ENCODE data around the gene LOX. TPM values are rescaled to one million over a fixed set of nuclear protein-coding genes. Genes with fewer than 3 reads are reported as not detected.

The LOX gene
- total and polyA plus RNA-seq, 9 of the 15 experiments (the other 6 are each of a cell fraction or from before 2014, with no cell fraction given) = 0.06 to 0.09 TPM; not detected in 7

- TF ChIP-seq SMAD1 (IDR thresholded peaks at IDR 0.05; ENCODE audit: low read depth, low read length, partially characterized antibody) = no peak
- TF ChIP-seq ZNF780A (CRISPR knock-in tag; IDR thresholded peaks at IDR 0.05) = no peak
- no peak for TF ChIP-seq FOXA1 (IDR thresholded peaks at IDR 0.05; ENCODE audit: borderline replicate concordance)
- no peak for TF ChIP-seq LCOR (CRISPR knock-in tag; IDR thresholded peaks at IDR 0.05)
- 0 out of 4 replicates have a peak, but pooled peaks of 1 of the 2 experiments have one; percentile 29 for TF ChIP-seq FOXK2 (conservative IDR thresholded peaks at IDR 0.05 in 1 of 2, IDR thresholded peaks at IDR 0.05 in 1 of 2; ENCODE audit: low read depth in 2 of 2)
- TF ChIP-seq TFAM (CRISPR knock-in tag; conservative IDR thresholded peaks at IDR 0.05) = no peak
- TF ChIP-seq TFE3 (CRISPR knock-in tag; IDR thresholded peaks at IDR 0.05) = no peak
- TF ChIP-seq DACH1 (IDR thresholded peaks at IDR 0.05; ENCODE audit: partially characterized antibody) = peak; percentile 45
- peak; percentile 74 for TF ChIP-seq CEBPB (tag; IDR thresholded peaks at IDR 0.05)
- TF ChIP-seq HSF4 (CRISPR knock-in tag; IDR thresholded peaks at IDR 0.05; ENCODE audit: borderline replicate concordance) = no peak
- no peak for TF ChIP-seq SAFB (IDR thresholded peaks at IDR 0.05; ENCODE audit: borderline replicate concordance, low read depth, low read length)
- TF ChIP-seq ZNF212 (CRISPR knock-in tag; IDR thresholded peaks at IDR 0.05) = no peak
- no peak for TF ChIP-seq RBM22 (IDR thresholded peaks at IDR 0.05; ENCODE audit: low read depth, low read length, poor library complexity, severe bottlenecking)
- TF ChIP-seq RB1 (IDR thresholded peaks at IDR 0.05; ENCODE audit: low read depth) = no peak
- TF ChIP-seq EGR1 (conservative IDR thresholded peaks at IDR 0.05) = peak; percentile 94
- no peak for TF ChIP-seq ILF3 (IDR thresholded peaks at IDR 0.05; ENCODE audit: borderline replicate concordance)
- no peak for TF ChIP-seq PHF8 (IDR thresholded peaks at IDR 0.05; ENCODE audit: borderline replicate concordance, low read length)
- TF ChIP-seq NFYB (IDR thresholded peaks at IDR 0.05; ENCODE audit: extremely low read depth, insufficient read length) = no peak
- TF ChIP-seq ZNF24 (IDR thresholded peaks at IDR 0.05) = 0 out of 2 replicates have a peak, but pooled peaks have one; percentile 28
- TF ChIP-seq ZNF764 (CRISPR knock-in tag; IDR thresholded peaks at IDR 0.05; ENCODE audit: low read depth) = no peak
- TF ChIP-seq ZKSCAN3 (CRISPR knock-in tag; IDR thresholded peaks at IDR 0.05) = no peak
- TF ChIP-seq SIN3A (IDR thresholded peaks at IDR 0.05; ENCODE audit: borderline replicate concordance in 2 of 2, control insufficient read depth in 1 of 2, low read depth in 2 of 2, low read length in 2 of 2) = no peak
- no peak for TF ChIP-seq ZNF174 (CRISPR knock-in tag; IDR thresholded peaks at IDR 0.05)
- TF ChIP-seq ZNF79 (CRISPR knock-in tag; IDR thresholded peaks at IDR 0.05; ENCODE audit: low read depth) = no peak
- no peak for TF ChIP-seq MXD1 (CRISPR knock-in tag; IDR thresholded peaks at IDR 0.05; ENCODE audit: borderline replicate concordance, poor library complexity, severe bottlenecking)
- TF ChIP-seq HNRNPH1 (optimal IDR thresholded peaks at IDR 0.05; ENCODE audit: low read depth, low read length) = no peak
- 0 out of 2 replicates have a peak, but pooled peaks have one; percentile 12 for TF ChIP-seq MAFK (IDR thresholded peaks at IDR 0.05; ENCODE audit: low read length)
These were observed 43.7 kb upstream of the LOX start (continued) for GRCh38 chr5:122121479-122122465.

Measured in K562 (cell line).